Mucosa of stomach (tissue), 1 donor: ENCODE data around the gene RGS6.

Experiments used
- H3K27me3 ChIP-seq: one replicate; pipeline ENCODE4 v1.7.0; 2013; ENCODE audit warnings: mild to moderate bottlenecking, low read length; ENCODE audit not compliant: control insufficient read depth, insufficient read depth
- H3K36me3 ChIP-seq: one replicate; pipeline ENCODE4 v1.7.0; 2013; ENCODE audit warnings: low read length; ENCODE audit not compliant: control insufficient read depth, insufficient read depth
- H3K4me1 ChIP-seq: one replicate; pipeline ENCODE4 v1.7.0; 2013; ENCODE audit warnings: mild to moderate bottlenecking, low read length; ENCODE audit not compliant: control insufficient read depth, insufficient read depth
- H3K4me3 ChIP-seq: one replicate; pipeline ENCODE4 v1.7.0; 2013; ENCODE audit warnings: low read length
- H3K9ac ChIP-seq: one replicate; pipeline ENCODE4 v1.7.0; 2013; ENCODE audit warnings: mild to moderate bottlenecking, low read length, moderate library complexity
- H3K9me3 ChIP-seq: one replicate; pipeline ENCODE4 v1.7.0; 2013; ENCODE audit warnings: mild to moderate bottlenecking, low read length, moderate library complexity; ENCODE audit not compliant: control insufficient read depth
- donor health status: Pancreatic carcinoma.

Gene RGS6

DNA sequence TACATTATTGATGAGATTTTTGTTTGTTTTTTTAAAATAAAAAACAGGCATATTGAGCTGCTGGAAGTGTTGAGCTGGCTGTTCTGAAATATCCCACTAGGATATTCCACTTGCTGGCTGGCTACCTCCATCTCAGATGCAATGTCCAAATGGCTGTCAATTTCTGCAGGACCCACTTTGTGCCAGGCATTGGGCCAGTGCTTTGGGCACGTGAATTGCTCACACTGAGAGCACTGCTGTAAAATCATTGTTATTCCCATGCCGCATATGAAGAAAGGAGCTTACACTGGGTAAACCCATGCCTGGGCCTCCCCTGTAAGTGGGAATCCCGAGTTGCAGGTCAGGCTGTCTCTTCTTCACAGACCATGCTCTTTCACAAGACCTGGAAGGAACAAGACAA is 56.7 kb downstream of the RGS6 start:
- no peak overlapping the region for H3K9ac ChIP-seq
- no peaks in the 10 kb centered on the region for H3K27me3 ChIP-seq
- no peaks in the 10 kb centered on the region for H3K36me3 ChIP-seq
- H3K9me3 ChIP-seq: no peaks in the 10 kb centered on the region
- no peaks in the 10 kb centered on the region for H3K4me1 ChIP-seq
- H3K4me3 ChIP-seq: no peak overlapping the region

DNA sequence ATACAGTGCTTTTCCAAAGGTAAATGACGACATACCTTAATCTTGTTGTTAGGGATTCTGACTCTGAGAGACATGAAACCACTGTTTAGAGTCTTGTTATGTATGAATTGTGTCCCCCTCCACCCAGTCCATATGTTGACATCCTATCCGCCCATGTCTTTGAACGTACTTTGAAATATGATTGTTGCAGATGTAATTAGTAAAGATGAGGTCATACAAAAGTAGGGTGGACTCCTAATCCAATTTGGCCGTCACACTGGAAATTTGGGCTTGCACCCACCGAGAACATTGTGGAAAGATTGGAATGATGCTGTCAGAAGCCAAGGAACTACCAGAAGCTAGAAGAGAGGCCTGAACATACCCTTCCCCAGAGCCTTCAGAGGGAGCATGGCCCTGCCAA is 62.2 kb downstream of the RGS6 start:
- no peaks in the 10 kb centered on the region for H3K9me3 ChIP-seq
- no peaks in the 10 kb centered on the region for H3K27me3 ChIP-seq
- no peaks in the 10 kb centered on the region for H3K4me1 ChIP-seq
- no peaks in the 10 kb centered on the region for H3K36me3 ChIP-seq
- H3K9ac ChIP-seq: no peak overlapping the region
- no peak overlapping the region for H3K4me3 ChIP-seq

DNA sequence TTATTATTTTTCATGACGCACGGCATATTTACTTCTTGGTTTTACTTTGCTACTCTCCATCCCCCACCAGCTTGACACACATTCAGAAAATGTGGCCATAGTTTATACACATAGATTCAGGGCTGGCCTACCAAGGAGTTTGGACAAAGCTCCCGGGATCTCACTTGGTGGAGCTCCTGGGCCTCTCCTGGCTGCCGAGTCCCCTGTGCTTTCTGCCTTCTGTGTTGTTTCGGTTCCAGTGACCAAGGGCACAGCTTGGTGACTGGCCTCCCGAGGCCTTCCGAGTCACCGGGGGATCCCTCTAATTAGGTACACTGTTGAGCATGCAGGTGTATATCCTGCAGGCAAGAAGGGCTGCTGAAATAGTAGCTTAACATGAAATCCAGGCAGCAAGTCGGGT is 63.5 kb downstream of the RGS6 start:
- Histone ChIP-seq H3K27me3 (no peaks in the 10 kb centered on the region), H3K36me3 (no peaks in the 10 kb centered on the region), H3K9me3 (no peaks in the 10 kb centered on the region), H3K9ac (no peak overlapping the region), H3K4me3 (no peak overlapping the region), H3K4me1 (no peaks in the 10 kb centered on the region)

DNA sequence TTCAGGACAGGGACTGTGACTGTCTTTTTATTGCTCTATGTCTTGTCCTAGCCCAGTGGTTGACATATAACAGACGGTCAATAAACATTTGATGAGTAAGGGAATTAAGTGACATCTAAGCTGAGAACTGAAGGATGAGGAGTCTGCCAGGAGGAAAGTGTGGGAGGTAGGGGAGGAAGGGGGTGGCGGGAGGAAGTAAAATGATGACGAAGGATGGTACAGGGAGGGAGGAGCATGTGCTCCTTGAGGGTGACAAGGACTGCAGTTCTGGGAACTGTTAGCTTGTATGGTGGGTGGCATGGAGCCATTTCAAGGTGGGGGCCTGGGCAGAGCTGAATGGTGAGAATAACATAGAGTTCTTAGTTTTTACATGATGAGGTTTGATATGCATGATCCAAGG is 64.4 kb downstream of the RGS6 start:
- H3K36me3 ChIP-seq: no peaks in the 10 kb centered on the region
- no peaks in the 10 kb centered on the region for H3K4me1 ChIP-seq
- H3K4me3 ChIP-seq: no peak overlapping the region
- H3K9ac ChIP-seq: no peak overlapping the region
- no peaks in the 10 kb centered on the region for H3K9me3 ChIP-seq
- no peaks in the 10 kb centered on the region for H3K27me3 ChIP-seq

DNA sequence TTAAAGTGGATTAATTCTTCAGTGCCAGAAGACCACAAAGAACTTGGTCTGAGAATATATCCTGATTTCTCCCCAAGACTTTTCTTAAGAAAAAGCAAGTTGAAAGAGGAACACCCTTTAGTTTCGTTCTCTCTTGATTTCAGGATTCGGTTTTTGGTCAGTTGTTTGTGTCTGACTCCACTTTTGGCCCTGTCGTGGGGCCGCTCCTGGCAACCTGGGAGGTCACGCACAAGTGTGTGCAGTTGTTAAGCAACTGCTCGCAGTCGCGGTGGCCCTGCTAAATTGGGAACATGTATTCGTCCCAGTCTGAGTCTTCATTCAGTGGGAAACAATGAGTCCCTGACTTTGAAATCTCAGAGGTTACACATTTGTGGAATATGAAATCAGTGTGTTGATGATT is 68.7 kb downstream of the RGS6 start:
- Histone ChIP-seq H3K36me3 (no peaks in the 10 kb centered on the region), H3K27me3 (no peaks in the 10 kb centered on the region), H3K4me3 (no peak overlapping the region), H3K4me1 (no peaks in the 10 kb centered on the region), H3K9me3 (no peaks in the 10 kb centered on the region), H3K9ac (no peak overlapping the region)

DNA sequence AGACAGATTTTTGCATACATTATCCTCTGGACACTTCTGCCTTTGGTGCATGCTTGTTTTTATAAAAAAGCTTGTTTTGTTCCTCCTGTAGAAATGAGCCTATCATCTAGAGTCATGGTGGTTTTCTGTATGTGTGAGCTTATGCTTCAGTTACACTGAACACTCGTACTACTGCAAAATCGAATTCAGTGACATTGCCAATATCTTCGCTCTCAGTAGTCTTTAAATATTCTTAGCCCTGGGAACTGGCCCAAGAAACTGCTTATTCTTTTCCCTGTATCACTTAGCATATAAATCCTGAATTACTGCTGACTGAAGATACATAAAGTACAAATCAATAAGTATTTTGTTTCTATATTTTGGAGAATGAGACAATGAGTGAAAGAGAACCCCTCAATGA is 70.5 kb downstream of the RGS6 start:
- Histone ChIP-seq H3K9me3 (no peaks in the 10 kb centered on the region), H3K36me3 (no peaks in the 10 kb centered on the region), H3K9ac (no peak overlapping the region), H3K4me1 (no peaks in the 10 kb centered on the region), H3K27me3 (no peaks in the 10 kb centered on the region), H3K4me3 (no peak overlapping the region)

DNA sequence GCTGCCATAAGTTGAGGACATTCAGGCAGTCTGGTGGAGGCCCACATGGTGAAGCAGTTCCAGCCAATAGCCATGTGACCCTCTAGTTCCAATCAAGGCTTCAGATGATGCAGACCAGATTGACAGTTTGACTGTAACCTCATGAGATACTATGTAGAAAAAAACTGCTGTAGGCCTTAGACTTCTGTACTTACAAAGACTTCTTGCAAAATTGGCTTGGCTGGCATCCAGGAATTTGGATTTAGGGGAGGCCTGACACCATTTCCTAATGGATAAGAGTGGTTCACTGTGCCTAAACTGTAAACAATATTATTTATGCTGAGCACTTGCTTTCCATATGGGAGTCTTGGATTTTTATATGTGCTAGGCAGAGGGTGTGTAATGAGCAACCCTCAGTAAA is 76.4 kb downstream of the RGS6 start:
- no peaks in the 10 kb centered on the region for H3K36me3 ChIP-seq
- H3K9me3 ChIP-seq: no peaks in the 10 kb centered on the region
- no peak overlapping the region for H3K9ac ChIP-seq
- no peaks in the 10 kb centered on the region for H3K4me1 ChIP-seq
- H3K4me3 ChIP-seq: no peak overlapping the region
- no peaks in the 10 kb centered on the region for H3K27me3 ChIP-seq

DNA sequence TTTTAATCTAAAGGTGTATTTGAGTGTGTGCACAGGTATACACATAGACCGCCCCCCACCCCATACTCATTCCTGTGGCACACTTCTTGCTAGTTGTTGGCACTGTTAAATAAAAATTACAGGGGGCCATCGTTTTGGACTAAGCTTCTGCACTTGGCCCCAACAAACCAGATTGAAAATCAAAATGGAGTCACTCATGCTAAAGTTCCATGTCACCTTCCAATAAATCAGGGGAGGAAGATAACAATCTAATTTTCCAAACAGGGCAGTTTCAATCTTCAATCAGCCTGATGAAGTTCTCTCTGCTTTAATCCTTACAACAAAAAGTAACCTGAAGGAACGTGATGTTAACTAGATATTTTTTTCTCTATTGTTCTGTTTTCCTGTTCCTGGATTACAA is 78.2 kb downstream of the RGS6 start:
- H3K4me3 ChIP-seq: no peak overlapping the region
- no peaks in the 10 kb centered on the region for H3K27me3 ChIP-seq
- H3K4me1 ChIP-seq: no peaks in the 10 kb centered on the region
- no peaks in the 10 kb centered on the region for H3K36me3 ChIP-seq
- H3K9me3 ChIP-seq: no peaks in the 10 kb centered on the region
- no peak overlapping the region for H3K9ac ChIP-seq

DNA sequence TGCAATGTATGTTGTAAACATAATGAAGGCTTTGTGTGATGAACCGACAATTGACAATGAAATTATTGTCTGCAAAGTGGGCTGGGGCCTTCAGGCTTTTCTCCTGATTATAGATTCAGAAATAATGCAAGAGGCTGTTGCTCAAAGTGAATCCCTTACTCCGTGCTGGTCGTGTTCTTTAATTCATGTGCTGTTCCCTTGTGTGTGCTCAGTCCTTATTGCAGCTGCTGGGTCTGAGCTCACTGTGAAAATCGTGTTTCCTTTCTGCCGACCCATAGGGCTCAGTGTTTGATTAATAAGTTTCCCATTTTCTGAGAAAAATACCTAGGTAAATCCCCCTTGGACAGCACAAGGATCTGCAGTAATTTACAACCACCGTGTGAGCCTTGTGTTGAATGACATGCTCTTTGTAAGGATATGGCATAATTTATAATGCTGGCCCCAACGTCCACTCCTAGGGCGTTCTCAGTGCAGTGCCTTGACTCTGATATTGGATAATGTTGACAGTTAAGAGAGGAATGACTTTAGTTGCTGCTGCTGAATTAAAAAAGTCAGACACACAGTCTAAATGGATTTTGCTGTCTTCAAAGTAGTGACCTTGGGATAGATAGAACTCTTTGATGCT is 81.6 kb downstream of the RGS6 start:
- H3K4me3 ChIP-seq: no peak overlapping the region
- no peaks in the 10 kb centered on the region for H3K27me3 ChIP-seq
- no peaks in the 10 kb centered on the region for H3K36me3 ChIP-seq
- no peaks in the 10 kb centered on the region for H3K9me3 ChIP-seq
- no peak overlapping the region for H3K9ac ChIP-seq
- H3K4me1 ChIP-seq: no peaks in the 10 kb centered on the region

DNA sequence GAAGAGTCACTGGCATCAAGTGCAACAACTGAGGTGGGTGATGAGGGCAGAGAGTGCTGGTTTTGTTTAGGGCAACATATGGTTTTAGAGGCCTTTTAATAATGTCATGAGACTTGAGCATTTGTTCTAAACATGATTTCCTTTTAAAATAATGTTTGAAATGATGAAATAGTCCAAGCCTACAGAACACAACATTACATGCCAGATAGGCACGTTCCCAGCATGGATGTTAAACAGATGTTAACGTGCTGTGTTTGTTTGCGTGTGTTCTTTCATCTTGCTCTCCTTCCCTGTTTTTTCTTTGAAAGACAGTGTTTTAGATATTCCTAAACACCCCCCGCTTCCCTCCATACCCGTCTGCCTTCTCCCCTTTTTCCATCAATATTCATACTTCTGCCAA is 82.3 kb downstream of the RGS6 start:
- Histone ChIP-seq H3K36me3 (no peaks in the 10 kb centered on the region), H3K27me3 (no peaks in the 10 kb centered on the region), H3K4me1 (no peaks in the 10 kb centered on the region), H3K9me3 (no peaks in the 10 kb centered on the region), H3K9ac (no peak overlapping the region), H3K4me3 (no peak overlapping the region)

DNA sequence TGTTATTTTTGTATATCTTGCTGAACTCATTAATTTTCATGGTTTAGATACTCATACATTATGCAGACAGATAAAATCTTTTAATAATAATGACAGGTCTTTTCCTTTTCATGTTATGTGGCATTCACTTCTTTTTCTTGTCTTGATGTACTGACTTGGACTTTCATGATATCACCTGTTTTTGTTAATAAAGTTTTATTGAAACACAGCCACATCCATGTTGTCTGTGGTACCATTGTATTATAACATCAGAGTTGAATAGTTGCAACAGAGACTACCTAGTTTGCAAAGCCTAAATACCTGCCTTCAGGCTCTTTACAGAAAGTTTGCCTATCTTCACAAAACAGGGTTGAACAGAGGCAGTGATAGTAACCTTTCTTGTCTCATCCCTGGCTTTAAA is 85.1 kb downstream of the RGS6 start:
- Histone ChIP-seq H3K27me3 (no peaks in the 10 kb centered on the region), H3K4me1 (no peaks in the 10 kb centered on the region), H3K36me3 (no peaks in the 10 kb centered on the region), H3K9ac (no peak overlapping the region), H3K4me3 (no peak overlapping the region), H3K9me3 (no peaks in the 10 kb centered on the region)

DNA sequence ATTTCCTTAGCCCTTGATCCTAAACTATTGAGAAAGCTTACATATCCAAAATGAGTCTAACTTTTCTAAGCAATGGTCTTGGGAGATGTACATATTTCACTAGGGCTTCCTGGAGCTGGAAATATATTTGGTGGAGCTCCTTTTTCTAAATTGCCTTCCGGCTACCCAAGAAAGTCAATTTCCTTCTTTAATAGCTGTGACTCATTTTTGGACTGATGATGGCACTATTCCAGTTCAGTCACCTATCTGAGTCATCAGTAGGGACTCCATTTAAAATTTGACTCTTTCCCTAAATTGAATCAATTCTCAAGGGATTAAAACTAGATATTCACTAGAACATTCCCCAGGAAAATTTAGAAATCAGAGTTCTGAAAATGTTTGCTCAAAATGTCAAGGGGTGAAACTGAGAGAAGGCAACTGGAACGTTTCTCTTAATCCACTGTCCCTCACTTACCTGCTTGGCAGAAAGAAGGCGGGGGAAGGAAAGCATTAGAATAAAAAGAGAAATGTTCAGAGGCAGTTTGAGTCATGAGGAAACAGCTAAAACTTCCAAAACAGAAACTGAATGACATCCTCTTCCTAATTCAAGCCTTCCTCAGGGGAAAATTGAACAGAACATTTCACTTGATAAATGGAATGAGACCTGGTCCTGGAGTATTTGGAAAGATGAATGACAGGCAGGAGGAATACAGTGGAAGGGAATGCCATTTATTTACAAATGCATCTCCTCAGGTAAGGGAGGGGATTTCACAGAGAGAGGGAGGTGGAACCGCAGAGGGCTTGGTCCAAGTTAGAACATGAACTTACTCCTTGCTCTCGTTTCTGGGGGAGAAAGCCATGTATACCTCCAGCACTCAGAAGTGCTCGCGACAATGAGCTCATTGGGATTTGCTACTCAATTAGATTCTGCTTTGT is 91.2 kb downstream of the RGS6 start:
- H3K27me3 ChIP-seq: no peaks in the 10 kb centered on the region
- H3K4me3 ChIP-seq: no peak overlapping the region
- no peaks in the 10 kb centered on the region for H3K36me3 ChIP-seq
- no peak overlapping the region for H3K9ac ChIP-seq
- H3K9me3 ChIP-seq: no peaks in the 10 kb centered on the region
- H3K4me1 ChIP-seq: no peaks in the 10 kb centered on the region
